ENCODE measurements around the gene CLEC4E.
"Not testable (repeated sequence)": the region's sequence is repeated elsewhere in the genome, so short reads cannot be mapped to it uniquely, and the experiment has no call there.

The CLEC4E gene

GRCh38 chr12:8540831-8541230, at the start of gene CLEC4E:
CLEC4E (minus strand) TSS chr12:8540905; CDS start chr12:8540797, 108 bp downstream.
- DNase-seq, result not testable (repeated sequence)

GRCh38 chr12:8589679-8590078, 49.0 kb upstream of the CLEC4E start:
- DNase-seq, result no peak

GRCh38 chr12:8584478-8584877, 43.8 kb upstream of the CLEC4E start:
- not testable (repeated sequence) for DNase-seq

GRCh38 chr12:8584004-8584403, 43.3 kb upstream of the CLEC4E start:
- no peak for DNase-seq

GRCh38 chr12:8581098-8581784, 40.5 kb upstream of the CLEC4E start:
- no peak for DNase-seq

- no peak for DNase-seq
Observed at GRCh38 chr12:8577879-8578278, 37.2 kb upstream of the CLEC4E start.

GRCh38 chr12:8572507-8572906, 31.8 kb upstream of the CLEC4E start:
- no peak for DNase-seq

GRCh38 chr12:8566525-8566924, 25.8 kb upstream of the CLEC4E start:
- no peak for DNase-seq

- DNase-seq, result not testable (repeated sequence)
Observed at GRCh38 chr12:8566052-8566451, 25.3 kb upstream of the CLEC4E start.

- DNase-seq, result peak; percentile 8
Observed at GRCh38 chr12:8564656-8565055, 24.0 kb upstream of the CLEC4E start.

- no peak for DNase-seq
Observed at GRCh38 chr12:8563356-8563755, 22.7 kb upstream of the CLEC4E start.

- no peak for DNase-seq
Observed at GRCh38 chr12:8562310-8562709, 21.6 kb upstream of the CLEC4E start.

- no peak for DNase-seq
Observed at GRCh38 chr12:8561011-8561410, 20.3 kb upstream of the CLEC4E start.

GRCh38 chr12:8559676-8560075, 19.0 kb upstream of the CLEC4E start:
- DNase-seq, result no peak

- DNase-seq, result no peak
Observed at GRCh38 chr12:8556531-8557097, 15.9 kb upstream of the CLEC4E start.

- no peak for DNase-seq
Observed at GRCh38 chr12:8554451-8555195, 13.9 kb upstream of the CLEC4E start.

- no peak for DNase-seq
Observed at GRCh38 chr12:8553088-8553627, 12.5 kb upstream of the CLEC4E start.

GRCh38 chr12:8549381-8549780, 8.7 kb upstream of the CLEC4E start:
- DNase-seq, result no peak

GRCh38 chr12:8548192-8548591, 7.5 kb upstream of the CLEC4E start:
- no peak for DNase-seq

GRCh38 chr12:8547645-8548044, 6.9 kb upstream of the CLEC4E start:
- DNase-seq, result no peak

- DNase-seq, result no peak
Observed at GRCh38 chr12:8546591-8546990, 5.9 kb upstream of the CLEC4E start.

- DNase-seq, result peak; percentile 39
Observed at GRCh38 chr12:8544295-8544694, 3.6 kb upstream of the CLEC4E start.

- DNase-seq, result no peak
Observed at GRCh38 chr12:8541562-8541961, 857 bp upstream of the CLEC4E start.

GRCh38 chr12:8537820-8538219, 2.9 kb downstream of the CLEC4E start:
- not testable (repeated sequence) for DNase-seq
